Gastrocnemius medialis (tissue), 4 donors: ENCODE measurements around the gene TIGD1. TPM values are rescaled to one million over a fixed set of nuclear protein-coding genes. Genes with fewer than 3 reads are reported as not detected.
"Not testable (repeated sequence)": the region's sequence is repeated elsewhere in the genome, so short reads cannot be mapped to it uniquely, and the experiment has no call there.

Source experiments
- ATAC-seq, 2 donors: fragments of 150-250 bp; one replicate each; pipeline ENCODE4 v1.9.1; 2016
- DNase-seq, 2 donors: peaks; one replicate each; pipeline ENCODE4 v3.0.0-alpha.2; 2019
- H3K27ac ChIP-seq, 4 donors: fragments of 200-600 bp; sonication (generic); 1 replicate in 1 of 4; 2 replicates in 3 of 4; pipeline ENCODE4 v1.5.1; 2016 to 2018; ENCODE audit warnings: mild to moderate bottlenecking in 2 of 4, moderate library complexity in 1 of 4
- H3K27me3 ChIP-seq, 3 donors: fragments of 200-600 bp; sonication (generic) in 2 of 3; 1 replicate in 1 of 3; 2 replicates in 2 of 3; pipeline versions ENCODE4 v1.5.1 to v1.6.0; 2016 to 2019; ENCODE audit warnings: mild to moderate bottlenecking in 1 of 3, moderate library complexity in 1 of 3
- H3K36me3 ChIP-seq, 2 donors: fragments of 200-600 bp; sonication (generic) in 1 of 2; one replicate each; pipeline ENCODE4 v1.5.1; 2017 to 2018
- H3K4me1 ChIP-seq, 2 donors: fragments of 200-600 bp; sonication (generic) in 1 of 2; one replicate each; pipeline ENCODE4 v1.5.1; 2016 to 2017; ENCODE audit warnings: mild to moderate bottlenecking in 2 of 2
- H3K4me3 ChIP-seq, 4 donors: fragments of 200-600 bp; sonication (generic) in 3 of 4; 1 replicate in 1 of 4; 2 replicates in 3 of 4; pipeline ENCODE4 v1.5.1; 2016 to 2019; ENCODE audit warnings: mild to moderate bottlenecking in 2 of 4
- H3K9me3 ChIP-seq, 3 donors: fragments of 200-600 bp; sonication (generic) in 2 of 3; 1 replicate in 1 of 3; 2 replicates in 2 of 3; pipeline ENCODE4 v1.5.1; 2016 to 2019
- POLR2A ChIP-seq, 2 donors: fragments of 450-650 bp; IDR thresholded peaks; one replicate each; pipeline ENCODE4 v1.6.1; 2017; ENCODE audit warnings: antibody characterized with exemption in 2 of 2, mild to moderate bottlenecking in 2 of 2, moderate library complexity in 2 of 2
- in situ Hi-C, 4 donors: fragments of 200-750 bp; cut with MboI; loops; one replicate each; pipeline versions ENCODE4 v1.15.0 to v1.8.0; 2017; ENCODE audit warnings: low sequenced_read_pairs in 4 of 4
- intact Hi-C: fragments of 100-400 bp; cut with DNase I; formaldehyde crosslinking; loops from one replicate; pipeline ENCODE4 v1.15.1; 2023; ENCODE audit warnings: low total_unique reads
- total RNA-seq, 4 donors: library from RNA; depleted of rRNA; stranded (reverse); fragments of >200 nt; gene quantifications; one replicate each; pipeline versions ENCODE4 v1.1.0 to v1.2.3, GENCODE V29; 2016
- TF ChIP-seq, protein P1 (sequence below), 5 experiments: fragments of 450-650 bp in 3 of 5; fragments of 200-600 bp in 2 of 5; sonication (generic) in 2 of 5; IDR thresholded peaks in 4 of 5; conservative IDR thresholded peaks in 1 of 5; 1 replicate in 4 of 5; 2 replicates in 1 of 5; pipeline ENCODE4 v1.5.1; 2016 to 2019; ENCODE audit warnings: antibody characterized with exemption in 5 of 5, mild to moderate bottlenecking in 3 of 5, moderate library complexity in 3 of 5

Gene TIGD1
- total RNA-seq, 4 donors from 2014 or later = 1.4 to 3.0 (median 2.1) TPM

DNA sequence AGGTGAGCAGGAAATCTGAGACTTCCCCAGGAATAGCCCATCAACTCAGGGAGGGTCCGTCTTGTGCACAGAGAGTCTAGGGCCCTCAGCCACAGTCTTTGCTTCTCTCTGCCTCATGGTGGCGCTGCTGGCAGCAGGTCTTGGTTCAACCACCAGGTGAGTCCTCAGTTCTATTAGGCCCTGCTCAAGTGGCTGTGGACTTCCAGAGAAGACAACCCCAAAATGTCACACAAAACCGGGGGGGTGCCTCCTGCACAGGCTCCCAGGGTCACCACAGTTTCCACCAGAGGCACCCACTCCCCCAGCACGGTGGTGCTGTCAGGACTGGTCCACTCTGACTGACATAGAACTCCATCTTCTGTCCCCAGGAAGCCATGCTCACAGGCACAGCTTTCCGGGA is 13.3 kb downstream of the TIGD1 start:
- Histone ChIP-seq H3K27ac (peak overlapping the region; percentile 63 to 88 (median 78)), H3K4me1 (peaks cover 26 to 40% of the 10 kb centered on the region in 2 donors), H3K36me3 (peaks cover 0 to 10% of the 10 kb centered on the region in 2 donors), H3K4me3 (no peak overlapping the region), H3K9me3 (no peaks in the 10 kb centered on the region), H3K27me3 (no peaks in the 10 kb centered on the region)
- intact Hi-C loops = no loop called here
- in situ Hi-C loops = no loop called here
- TF ChIP-seq POLR2A (IDR thresholded peaks at IDR 0.05) = no peak
- TF ChIP-seq, protein P1, sequence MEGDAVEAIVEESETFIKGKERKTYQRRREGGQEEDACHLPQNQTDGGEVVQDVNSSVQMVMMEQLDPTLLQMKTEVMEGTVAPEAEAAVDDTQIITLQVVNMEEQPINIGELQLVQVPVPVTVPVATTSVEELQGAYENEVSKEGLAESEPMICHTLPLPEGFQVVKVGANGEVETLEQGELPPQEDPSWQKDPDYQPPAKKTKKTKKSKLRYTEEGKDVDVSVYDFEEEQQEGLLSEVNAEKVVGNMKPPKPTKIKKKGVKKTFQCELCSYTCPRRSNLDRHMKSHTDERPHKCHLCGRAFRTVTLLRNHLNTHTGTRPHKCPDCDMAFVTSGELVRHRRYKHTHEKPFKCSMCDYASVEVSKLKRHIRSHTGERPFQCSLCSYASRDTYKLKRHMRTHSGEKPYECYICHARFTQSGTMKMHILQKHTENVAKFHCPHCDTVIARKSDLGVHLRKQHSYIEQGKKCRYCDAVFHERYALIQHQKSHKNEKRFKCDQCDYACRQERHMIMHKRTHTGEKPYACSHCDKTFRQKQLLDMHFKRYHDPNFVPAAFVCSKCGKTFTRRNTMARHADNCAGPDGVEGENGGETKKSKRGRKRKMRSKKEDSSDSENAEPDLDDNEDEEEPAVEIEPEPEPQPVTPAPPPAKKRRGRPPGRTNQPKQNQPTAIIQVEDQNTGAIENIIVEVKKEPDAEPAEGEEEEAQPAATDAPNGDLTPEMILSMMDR (IDR thresholded peaks at IDR 0.05 in 4 of 5, conservative IDR thresholded peaks at IDR 0.05 in 1 of 5) = peak; percentile 30 to 57 (median 43)
- peak; percentile 50 to 60 for ATAC-seq
- DNase-seq = peak in 1 of 2 donors; percentile 72

DNA sequence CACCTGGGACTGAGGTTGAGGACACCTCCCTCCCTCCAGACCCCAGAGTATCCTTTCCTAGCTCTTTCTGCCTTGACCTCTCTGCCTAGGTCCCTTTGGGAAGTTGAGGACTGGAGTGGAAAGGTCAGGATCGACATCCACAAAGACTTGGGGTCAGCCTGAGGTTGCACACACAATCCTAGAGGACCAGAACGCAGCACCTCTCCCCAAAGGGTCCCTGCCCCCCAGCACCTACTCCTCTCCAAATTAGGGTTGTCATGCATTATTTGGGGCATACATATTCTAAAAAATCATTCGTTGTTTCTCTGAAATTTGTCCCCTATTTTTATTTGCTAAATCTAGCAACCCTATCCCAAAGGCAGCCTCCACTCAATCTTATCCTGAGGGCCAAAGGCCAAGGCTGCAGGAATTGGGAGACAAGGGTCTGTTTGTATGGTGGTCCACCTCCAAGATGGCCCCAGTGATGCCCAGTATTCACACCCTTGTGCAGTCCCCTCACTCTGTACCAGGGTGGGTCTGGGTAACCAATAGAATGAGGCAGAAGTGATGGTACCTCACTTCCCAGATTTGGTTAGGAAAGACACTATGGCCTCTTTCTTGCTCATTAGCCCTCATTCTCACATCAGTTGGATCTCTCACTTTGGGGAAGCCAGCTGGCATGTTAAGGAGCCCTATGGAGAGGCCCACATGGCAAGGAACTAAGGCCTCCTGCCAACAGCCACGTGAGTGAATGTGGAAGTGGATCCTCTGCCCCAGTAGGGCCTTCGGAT is 14.4 kb downstream of the TIGD1 start:
- Histone ChIP-seq H3K27ac (peak overlapping the region in 2 of 4 donors; percentile 87 to 88), H3K9me3 (no peaks in the 10 kb centered on the region), H3K36me3 (peaks cover 0 to 10% of the 10 kb centered on the region in 2 donors), H3K4me1 (peaks cover 26 to 34% of the 10 kb centered on the region in 2 donors), H3K27me3 (no peaks in the 10 kb centered on the region), H3K4me3 (no peak overlapping the region)
- intact Hi-C loops (no loop called here), in situ Hi-C loops (no loop called here)
- no peak for DNase-seq
- TF ChIP-seq, protein P1 (IDR thresholded peaks at IDR 0.05 in 4 of 5, conservative IDR thresholded peaks at IDR 0.05 in 1 of 5) = no peak
- TF ChIP-seq POLR2A (IDR thresholded peaks at IDR 0.05) = no peak
- ATAC-seq = no peak

DNA sequence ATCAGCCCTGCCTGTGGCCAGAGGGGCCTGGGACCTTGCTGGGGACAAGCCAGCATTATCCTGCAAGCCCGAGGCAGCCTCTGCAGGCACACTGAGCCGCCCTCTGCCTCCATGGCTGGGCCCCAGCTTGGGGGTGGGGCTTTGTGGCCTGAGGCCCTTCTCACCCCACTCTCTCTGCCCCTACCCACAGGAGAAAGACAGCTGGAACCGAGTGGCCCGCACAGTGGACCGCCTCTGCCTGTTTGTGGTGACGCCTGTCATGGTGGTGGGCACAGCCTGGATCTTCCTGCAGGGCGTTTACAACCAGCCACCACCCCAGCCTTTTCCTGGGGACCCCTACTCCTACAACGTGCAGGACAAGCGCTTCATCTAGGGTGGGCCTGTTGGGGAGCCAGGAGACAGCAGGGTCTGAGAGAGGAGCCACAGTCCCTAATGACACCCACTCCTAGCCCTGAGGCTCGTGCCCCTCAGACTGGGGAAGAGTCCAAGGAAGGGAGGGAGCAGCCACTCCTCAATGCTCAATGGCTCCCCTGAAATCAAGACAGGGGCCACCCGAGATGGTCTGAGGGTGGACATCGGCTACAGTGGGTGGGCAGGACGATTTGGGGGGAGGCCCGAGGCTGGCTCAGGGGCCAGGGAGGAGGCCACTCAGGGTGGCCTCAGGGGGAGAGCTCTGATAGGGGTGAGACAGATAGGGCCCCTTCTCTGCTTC is 15.3 kb downstream of the TIGD1 start:
- no peak for TF ChIP-seq POLR2A (IDR thresholded peaks at IDR 0.05)
- TF ChIP-seq, protein P1 (IDR thresholded peaks at IDR 0.05 in 4 of 5, conservative IDR thresholded peaks at IDR 0.05 in 1 of 5) = no peak
- in situ Hi-C loops (no loop called here), intact Hi-C loops (no loop called here)
- Histone ChIP-seq H3K27ac (no peak overlapping the region), H3K4me1 (peaks cover 24 to 37% of the 10 kb centered on the region in 2 donors), H3K9me3 (no peaks in the 10 kb centered on the region), H3K27me3 (no peaks in the 10 kb centered on the region), H3K4me3 (no peak overlapping the region), H3K36me3 (peaks cover 0 to 10% of the 10 kb centered on the region in 2 donors)
- ATAC-seq (no peak), DNase-seq (peak in 1 of 2 donors; percentile 16)

DNA sequence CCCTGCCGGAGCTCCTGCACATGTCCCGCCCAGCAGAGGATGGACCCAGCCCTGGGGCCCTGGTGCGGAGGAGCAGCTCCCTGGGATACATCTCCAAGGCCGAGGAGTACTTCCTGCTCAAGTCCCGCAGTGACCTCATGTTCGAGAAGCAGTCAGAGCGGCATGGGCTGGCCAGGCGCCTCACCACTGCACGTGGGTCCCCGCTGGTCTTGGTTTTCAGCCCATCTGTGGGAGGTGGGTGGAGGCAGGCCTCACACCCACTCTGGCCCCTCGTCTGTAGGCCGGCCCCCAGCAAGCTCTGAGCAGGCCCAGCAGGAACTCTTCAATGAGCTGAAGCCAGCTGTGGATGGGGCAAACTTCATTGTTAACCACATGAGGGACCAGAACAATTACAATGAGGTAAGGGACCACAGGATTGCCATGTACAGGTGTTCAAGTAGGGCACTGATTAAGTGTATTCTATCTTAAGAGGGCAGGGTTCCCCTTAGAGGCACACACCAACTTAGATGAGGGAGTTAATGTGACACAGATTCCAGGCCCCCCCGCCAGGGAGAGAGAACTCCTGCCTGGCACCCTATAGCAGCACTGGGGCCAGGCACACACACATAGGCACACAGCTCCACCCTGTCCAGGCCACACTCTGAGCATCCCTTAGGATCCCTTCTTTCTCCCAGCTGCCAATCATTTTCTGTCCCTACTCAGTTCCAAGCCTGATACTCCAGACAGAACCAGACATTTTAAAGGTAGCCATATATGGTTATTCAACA is 16.2 kb downstream of the TIGD1 start:
- no peak for ATAC-seq
- DNase-seq = no peak
- peaks cover 0 to 10% of the 10 kb centered on the region in 2 donors for H3K36me3 ChIP-seq

DNA sequence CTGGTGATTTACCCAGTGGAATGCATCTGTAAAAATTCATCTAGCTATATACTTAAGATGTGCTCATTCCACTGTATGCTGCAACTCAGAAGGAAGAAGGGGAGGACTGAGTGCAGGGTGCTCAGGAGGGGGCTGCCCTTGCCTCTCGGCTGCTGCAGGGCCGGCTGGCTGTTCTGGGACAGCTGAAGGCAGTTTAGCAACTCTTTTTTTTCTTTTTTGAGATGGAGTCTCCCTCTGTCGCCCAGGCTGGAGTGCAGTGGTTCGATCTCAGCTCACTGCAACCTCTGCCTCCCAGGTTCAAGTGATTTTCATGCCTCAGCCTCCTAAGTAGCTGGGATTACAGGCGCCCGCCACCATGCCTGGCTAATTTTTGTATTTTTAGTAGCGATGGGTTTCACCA is 17.5 kb downstream of the TIGD1 start:
- DNase-seq, intact Hi-C loops, in situ Hi-C loops: not testable (repeated sequence)

More for the DNA sequence above, 16.2 kb downstream of the TIGD1 start:
- Histone ChIP-seq H3K27ac (no peak overlapping the region), H3K4me3 (no peak overlapping the region), H3K27me3 (no peaks in the 10 kb centered on the region), H3K4me1 (peaks cover 19 to 36% of the 10 kb centered on the region in 2 donors), H3K9me3 (no peaks in the 10 kb centered on the region)
- TF ChIP-seq, protein P1 (IDR thresholded peaks at IDR 0.05 in 4 of 5, conservative IDR thresholded peaks at IDR 0.05 in 1 of 5) = no peak
- TF ChIP-seq POLR2A (IDR thresholded peaks at IDR 0.05) = no peak
- intact Hi-C loops = no loop called here
- in situ Hi-C loops = no loop called here

More for the DNA sequence above, 17.5 kb downstream of the TIGD1 start:
- not testable (repeated sequence) for ATAC-seq, H3K9me3 ChIP-seq, H3K36me3 ChIP-seq, H3K4me3 ChIP-seq, H3K27me3 ChIP-seq, H3K27ac ChIP-seq
- peaks cover 22 to 38% of the 10 kb centered on the region in 2 donors for H3K4me1 ChIP-seq
